WTC11 (cell line): ENCODE measurements around the gene AIF1. TPM values are rescaled to one million over a fixed set of nuclear protein-coding genes. Genes with fewer than 3 reads are reported as not detected.

Experiments
- ATAC-seq: fragments of 200-7000 bp; cut with Tn5 transposase; 2 replicates; pipeline ENCODE4 v1.10.0; 2021; ENCODE audit warnings: mild to moderate bottlenecking, moderate library complexity
- CTCF ChIA-PET: fragments of 300-600 bp; sonication (Branson Sonifier 250); formaldehyde crosslinking; loops from one replicate; lab custom pipeline; 2021; ENCODE audit warnings: antibody characterized with exemption; lab: Charles Lee
- POLR2A ChIA-PET: fragments of 350-600 bp; sonication (Branson Sonifier 250); formaldehyde crosslinking; loops from one replicate; lab custom pipeline; 2021; ENCODE audit warnings: antibody characterized with exemption; lab: Charles Lee
- DNase-seq: peaks from one replicate; pipeline ENCODE4 v3.0.0; 2021; ENCODE audit warnings: low spot score
- H3K27ac Mint-ChIP-seq: 2 replicates; pipeline ENCODE4 v1.8.0; 2021; ENCODE audit warnings: mixed read lengths
- H3K27me3 Mint-ChIP-seq: 2 replicates; pipeline ENCODE4 v1.8.0; 2021; ENCODE audit warnings: low read depth, mild to moderate bottlenecking, moderate library complexity, mixed read lengths
- H3K36me3 Mint-ChIP-seq: 2 replicates; pipeline ENCODE4 v1.8.0; 2021; ENCODE audit warnings: mixed read lengths
- H3K4me1 Mint-ChIP-seq: 2 replicates; pipeline ENCODE4 v1.8.0; 2022; ENCODE audit warnings: mixed read lengths
- H3K4me3 Mint-ChIP-seq: 2 replicates; pipeline ENCODE4 v1.8.0; 2021; ENCODE audit warnings: mild to moderate bottlenecking, moderate library complexity, mixed read lengths
- H3K9me3 Mint-ChIP-seq: 2 replicates; pipeline ENCODE4 v1.8.0; 2021; ENCODE audit warnings: mixed read lengths
- AFF4 ChIP-seq: sonication (generic); formaldehyde crosslinking; IDR thresholded peaks from 2 replicates; pipeline ENCODE4 v1.8.1; 2023; ENCODE audit warnings: mild to moderate bottlenecking, missing genetic modification reagents, borderline replicate concordance
- AR ChIP-seq: fragments of 250-450 bp; sonication (Bioruptor Pico); IDR thresholded peaks from 2 replicates; pipeline ENCODE4 v1.9.0; 2021; ENCODE audit warnings: mild to moderate bottlenecking
- ARID4B ChIP-seq: sonication (generic); formaldehyde crosslinking; IDR thresholded peaks from 2 replicates; pipeline ENCODE4 v1.8.0; 2023; ENCODE audit warnings: missing genetic modification reagents, mild to moderate bottlenecking, borderline replicate concordance
- ATF1 ChIP-seq: sonication (generic); formaldehyde crosslinking; IDR thresholded peaks from 2 replicates; pipeline ENCODE4 v1.8.1; 2023; ENCODE audit warnings: mild to moderate bottlenecking, moderate library complexity, missing genetic modification reagents
- CREM ChIP-seq: sonication (generic); formaldehyde crosslinking; IDR thresholded peaks from 2 replicates; pipeline ENCODE4 v1.8.1; 2022; ENCODE audit warnings: mild to moderate bottlenecking, missing genetic modification reagents, moderate library complexity
- CTCF ChIP-seq: fragments of 200-600 bp; IDR thresholded peaks from 2 replicates; pipeline ENCODE4 v1.8.0; 2022; ENCODE audit warnings: antibody characterized with exemption
- EMX1 ChIP-seq: fragments of 250-450 bp; sonication (Bioruptor Pico); IDR thresholded peaks from 2 replicates; pipeline ENCODE4 v1.8.0; 2021; ENCODE audit warnings: mild to moderate bottlenecking
- ESRRA ChIP-seq: sonication (generic); formaldehyde crosslinking; IDR thresholded peaks from 2 replicates; pipeline ENCODE4 v1.8.1; 2022; ENCODE audit warnings: mild to moderate bottlenecking, missing genetic modification reagents, borderline replicate concordance
- ETV6 ChIP-seq: sonication (generic); formaldehyde crosslinking; IDR thresholded peaks from 2 replicates; pipeline ENCODE4 v1.8.1; 2022; ENCODE audit warnings: mild to moderate bottlenecking, missing genetic modification reagents
- FOXK1 ChIP-seq: sonication (generic); formaldehyde crosslinking; IDR thresholded peaks from 2 replicates; pipeline ENCODE4 v1.8.0; 2022; ENCODE audit warnings: mild to moderate bottlenecking, moderate library complexity, missing genetic modification reagents
- GABPB1 ChIP-seq: sonication (generic); formaldehyde crosslinking; IDR thresholded peaks from 2 replicates; pipeline ENCODE4 v1.8.1; 2023; ENCODE audit warnings: mild to moderate bottlenecking, missing genetic modification reagents
- HMGXB4 ChIP-seq: sonication (generic); formaldehyde crosslinking; IDR thresholded peaks from 2 replicates; pipeline ENCODE4 v1.8.1; 2023; ENCODE audit warnings: mild to moderate bottlenecking, moderate library complexity, missing genetic modification reagents
- MYBL2 ChIP-seq: sonication (generic); formaldehyde crosslinking; IDR thresholded peaks from 2 replicates; pipeline ENCODE4 v1.8.1; 2023; ENCODE audit warnings: mild to moderate bottlenecking, moderate library complexity, missing genetic modification reagents
- RELA ChIP-seq: sonication (generic); formaldehyde crosslinking; IDR thresholded peaks from 2 replicates; pipeline ENCODE4 v1.8.1; 2022; ENCODE audit warnings: missing genetic modification reagents, mild to moderate bottlenecking, borderline replicate concordance
- SMAD4 ChIP-seq: sonication (generic); formaldehyde crosslinking; IDR thresholded peaks from 2 replicates; pipeline ENCODE4 v1.8.0; 2022; ENCODE audit warnings: mild to moderate bottlenecking, missing genetic modification reagents
- ZBTB21 ChIP-seq: sonication (generic); formaldehyde crosslinking; IDR thresholded peaks from 2 replicates; pipeline ENCODE4 v1.8.1; 2023; ENCODE audit warnings: mild to moderate bottlenecking, missing genetic modification reagents, borderline replicate concordance
- ZMAT4 ChIP-seq: fragments of 250-450 bp; sonication (Bioruptor Pico); IDR thresholded peaks from 2 replicates; pipeline ENCODE4 v1.9.0; 2021; ENCODE audit warnings: mild to moderate bottlenecking
- ZNF121 ChIP-seq: sonication (generic); formaldehyde crosslinking; IDR thresholded peaks from 2 replicates; pipeline ENCODE4 v1.8.0; 2023; ENCODE audit warnings: missing genetic modification reagents
- ZNF138 ChIP-seq: sonication (generic); formaldehyde crosslinking; conservative IDR thresholded peaks from 2 replicates; pipeline ENCODE4 v1.8.1; 2022; ENCODE audit warnings: mild to moderate bottlenecking, moderate library complexity, missing genetic modification reagents
- ZNF232 ChIP-seq: sonication (generic); formaldehyde crosslinking; IDR thresholded peaks from 2 replicates; pipeline ENCODE4 v1.8.0; 2022; ENCODE audit warnings: mild to moderate bottlenecking, missing genetic modification reagents
- ZNF416 ChIP-seq: fragments of 250-450 bp; sonication (Bioruptor Pico); IDR thresholded peaks from 2 replicates; pipeline ENCODE4 v1.9.0; 2021; ENCODE audit warnings: mild to moderate bottlenecking, inconsistent platforms
- total RNA-seq: library from RNA; stranded (reverse); gene quantifications from 3 replicates; pipeline ENCODE4 v1.2.3, GENCODE V29; 2021

AIF1 gene
- total RNA-seq, 1 experiment from 2014 or later: 5.4 TPM

- Mint-ChIP-seq H3K27ac (peak within 1 kb of the TSS; percentile 91), H3K36me3 (peaks cover 29% of the 10 kb centered on the region), H3K4me1 (peaks cover 38% of the 10 kb centered on the region), H3K4me3 (peak within 1 kb of the TSS; percentile 89), H3K27me3 (no peaks in the 10 kb centered on the region), H3K9me3 (no peaks in the 10 kb centered on the region)
- ATAC-seq (peak; percentile 83), DNase-seq (peak; percentile 89)
- CTCF ChIA-PET: interaction anchor here (0.8 to 2.2 kb wide), 17 partner anchors 9 to 292 kb away, joined by 3 to 14 read pairs (median 6); partner anchors contain the start of genes ATP6V1G2, BAG6, CLIC1 and DDAH2
- POLR2A ChIA-PET: interaction anchor here (0.7 to 1.4 kb wide), 9 partner anchors 8 to 167 kb away, joined by 3 to 11 read pairs (median 4); partner anchors contain the start of genes ABHD16A, BAG6, DDAH2 and DDX39B
- TF ChIP-seq ETV6: peak; percentile 53; the same call in 1 of the 2 replicates
- 0 out of 2 replicates have a peak, but pooled peaks have one; percentile 41 for TF ChIP-seq RELA (CRISPR knock-in tag)
- TF ChIP-seq ZNF232 (CRISPR knock-in tag): 0 out of 2 replicates have a peak, but pooled peaks have one; percentile 8
- TF ChIP-seq GABPB1 (CRISPR knock-in tag): peak; percentile 79; the same call in 1 of the 2 replicates
- no peak for TF ChIP-seq ZBTB21 (CRISPR knock-in tag)
- no peak for TF ChIP-seq AFF4
- TF ChIP-seq ZNF138 (CRISPR knock-in tag): no peak
- TF ChIP-seq FOXK1 (CRISPR knock-in tag): 0 out of 2 replicates have a peak, but pooled peaks have one; percentile 15
- TF ChIP-seq SMAD4 (CRISPR knock-in tag): no peak
- TF ChIP-seq ATF1: no peak
- TF ChIP-seq ESRRA (CRISPR knock-in tag): peak; percentile 86
- no peak for TF ChIP-seq ZNF121 (CRISPR knock-in tag)
- peak; percentile 72 for TF ChIP-seq ZMAT4 (CRISPR knock-in tag)
- TF ChIP-seq ZNF416: peak; percentile 85
- no peak for TF ChIP-seq MYBL2
- TF ChIP-seq EMX1 (CRISPR knock-in tag): peak; percentile 85; the same call in 1 of the 2 replicates
- TF ChIP-seq CTCF: no peak
- peak; percentile 48; the same call in 1 of the 2 replicates for TF ChIP-seq AR (CRISPR knock-in tag)
- peak; percentile 83 for TF ChIP-seq HMGXB4 (CRISPR knock-in tag)
- TF ChIP-seq ARID4B: peak; percentile 87
- 0 out of 2 replicates have a peak, but pooled peaks have one; percentile 64 for TF ChIP-seq CREM (CRISPR knock-in tag)
These were observed 45.6 kb downstream of the AIF1 start, which contains the start of gene C6orf47 for GRCh38 chr6:31660381-31661261. Gene C6orf47, minus strand, starts transcription at chr6:31660778. Its CDS starts 831 bp downstream, at chr6:31659947.
